Mononuclear cell (primary cell): Measurements from ENCODE around the gene SRPK2. TPM values are rescaled to one million over a fixed set of nuclear protein-coding genes. Genes with fewer than 3 reads are reported as not detected.
"Not testable (repeated sequence)": the region's sequence is repeated elsewhere in the genome, so short reads cannot be mapped to it uniquely, and the experiment has no call there.

Experiments used
- H3K27me3 ChIP-seq: 2 replicates; pipeline ENCODE4 v1.6.0; 2011; ENCODE audit warnings: low read length, control low read depth; ENCODE audit not compliant: insufficient read depth
- H3K4me1 ChIP-seq: 2 replicates; pipeline ENCODE4 v1.5.1; 2011; ENCODE audit warnings: mild to moderate bottlenecking, low read length, control low read depth; ENCODE audit not compliant: insufficient read depth
- H3K4me3 ChIP-seq: 2 replicates; pipeline ENCODE4 v1.5.1; 2011; ENCODE audit warnings: mild to moderate bottlenecking, low read length, moderate library complexity
- H3K9me3 ChIP-seq: 2 replicates; pipeline ENCODE4 v1.5.1; 2011; ENCODE audit warnings: low read depth, mild to moderate bottlenecking, control low read depth, low read length
- total RNA-seq: library from RNA; depleted of rRNA; stranded (reverse); fragments of >200 nt; gene quantifications from one replicate; pipeline ENCODE4 v1.2.3, GENCODE V29; 2012

Gene SRPK2
- total RNA-seq, 1 donor, result 41.9 TPM

- not testable (repeated sequence) for H3K4me1 ChIP-seq
These were observed 56.1 kb downstream of the SRPK2 start for GRCh38 chr7:105332661-105333060.

GRCh38 chr7:105330526-105330925 lies 58.2 kb downstream of the SRPK2 start:
- Histone ChIP-seq H3K27me3 (no peaks in the 10 kb centered on the region), H3K9me3 (no peaks in the 10 kb centered on the region), H3K4me1 (peaks cover 6% of the 10 kb centered on the region), H3K4me3 (no peak overlapping the region)

More at GRCh38 chr7:105332661-105333060, 56.1 kb downstream of the SRPK2 start:
- not testable (repeated sequence) for H3K9me3 ChIP-seq, H3K4me3 ChIP-seq, H3K27me3 ChIP-seq

GRCh38 chr7:105327201-105327600 lies 61.5 kb downstream of the SRPK2 start:
- H3K27me3 ChIP-seq, result no peaks in the 10 kb centered on the region
- H3K4me3 ChIP-seq, result no peak overlapping the region
- H3K4me1 ChIP-seq, result peaks cover 20% of the 10 kb centered on the region
- H3K9me3 ChIP-seq, result no peaks in the 10 kb centered on the region

GRCh38 chr7:105325216-105325904 lies 63.4 kb downstream of the SRPK2 start:
- Histone ChIP-seq H3K4me3 (no peak overlapping the region), H3K27me3 (no peaks in the 10 kb centered on the region), H3K4me1 (peaks cover 20% of the 10 kb centered on the region), H3K9me3 (no peaks in the 10 kb centered on the region)

- not testable (repeated sequence) for H3K9me3 ChIP-seq, H3K27me3 ChIP-seq, H3K4me3 ChIP-seq
- peaks cover 20% of the 10 kb centered on the region for H3K4me1 ChIP-seq
These were observed 64.1 kb downstream of the SRPK2 start for GRCh38 chr7:105324606-105325005.

- Histone ChIP-seq H3K4me3 (no peak overlapping the region), H3K27me3 (no peaks in the 10 kb centered on the region), H3K9me3 (no peaks in the 10 kb centered on the region), H3K4me1 (peaks cover 20% of the 10 kb centered on the region)
These were observed 65.4 kb downstream of the SRPK2 start for GRCh38 chr7:105323366-105323765.

GRCh38 chr7:105322655-105323277 lies 66.0 kb downstream of the SRPK2 start:
- H3K4me3 ChIP-seq, result no peak overlapping the region
- no peaks in the 10 kb centered on the region for H3K9me3 ChIP-seq
- H3K27me3 ChIP-seq, result no peaks in the 10 kb centered on the region
- H3K4me1 ChIP-seq, result peaks cover 20% of the 10 kb centered on the region

GRCh38 chr7:105321754-105322455 lies 66.8 kb downstream of the SRPK2 start:
- no peaks in the 10 kb centered on the region for H3K27me3 ChIP-seq
- H3K4me1 ChIP-seq, result peaks cover 20% of the 10 kb centered on the region
- no peak overlapping the region for H3K4me3 ChIP-seq
- H3K9me3 ChIP-seq, result no peaks in the 10 kb centered on the region

GRCh38 chr7:105320896-105321295 lies 67.8 kb downstream of the SRPK2 start:
- no peaks in the 10 kb centered on the region for H3K27me3 ChIP-seq
- no peak overlapping the region for H3K4me3 ChIP-seq
- H3K9me3 ChIP-seq, result no peaks in the 10 kb centered on the region
- H3K4me1 ChIP-seq, result peaks cover 17% of the 10 kb centered on the region

GRCh38 chr7:105319578-105319977 lies 69.1 kb downstream of the SRPK2 start:
- no peaks in the 10 kb centered on the region for H3K27me3 ChIP-seq
- H3K4me3 ChIP-seq, result no peak overlapping the region
- peaks cover 4% of the 10 kb centered on the region for H3K4me1 ChIP-seq
- H3K9me3 ChIP-seq, result no peaks in the 10 kb centered on the region

GRCh38 chr7:105316578-105317344 lies 72.0 kb downstream of the SRPK2 start:
- Histone ChIP-seq H3K4me3 (no peak overlapping the region), H3K4me1 (no peaks in the 10 kb centered on the region), H3K27me3 (no peaks in the 10 kb centered on the region), H3K9me3 (no peaks in the 10 kb centered on the region)

GRCh38 chr7:105315357-105315756 lies 73.4 kb downstream of the SRPK2 start:
- Histone ChIP-seq H3K4me3 (no peak overlapping the region), H3K9me3 (no peaks in the 10 kb centered on the region), H3K27me3 (no peaks in the 10 kb centered on the region), H3K4me1 (peaks cover under 1% of the 10 kb centered on the region)

GRCh38 chr7:105309235-105310169 lies 79.2 kb downstream of the SRPK2 start:
- Histone ChIP-seq H3K9me3 (no peaks in the 10 kb centered on the region), H3K4me1 (peaks cover 14% of the 10 kb centered on the region), H3K4me3 (no peak overlapping the region), H3K27me3 (no peaks in the 10 kb centered on the region)

- H3K4me1 ChIP-seq, result peaks cover 14% of the 10 kb centered on the region
- H3K4me3 ChIP-seq, result no peak overlapping the region
- H3K27me3 ChIP-seq, result no peaks in the 10 kb centered on the region
- H3K9me3 ChIP-seq, result no peaks in the 10 kb centered on the region
These were observed 81.5 kb downstream of the SRPK2 start for GRCh38 chr7:105307163-105307672.
